Lung (tissue), 12 donors: ENCODE data around the gene SEC23IP. TPM values are rescaled to one million over a fixed set of nuclear protein-coding genes. Genes with fewer than 3 reads are reported as not detected.

Experiments used
- ATAC-seq: fragments of 200-7000 bp; cut with Tn5 transposase; one replicate; pipeline ENCODE4 v1.9.1; 2020; ENCODE audit warnings: moderate number of reproducible peaks; ENCODE audit not compliant: insufficient read depth, low FRiP score
- DNase-seq, 3 donors: peaks; one replicate each; pipeline ENCODE4 v3.0.0-alpha.2; 2013 to 2017
- H3K27ac ChIP-seq, 2 donors: one replicate each; pipeline ENCODE4 v1.5.1; 2013; ENCODE audit warnings: mild to moderate bottlenecking in 2 of 2, moderate library complexity in 2 of 2, control low read depth in 1 of 2, inconsistent platforms in 1 of 2, low read depth in 1 of 2, low read length in 1 of 2
- H3K27me3 ChIP-seq, 3 donors: one replicate each; pipeline ENCODE4 v1.5.1; 2013; ENCODE audit warnings: low read length in 2 of 3; ENCODE audit not compliant: control insufficient read depth in 3 of 3, insufficient read depth in 3 of 3
- H3K36me3 ChIP-seq, 4 donors: one replicate each; pipeline ENCODE4 v1.5.1; 2013; ENCODE audit warnings: low read length in 4 of 4, mild to moderate bottlenecking in 1 of 4, moderate library complexity in 1 of 4; ENCODE audit not compliant: control insufficient read depth in 4 of 4, insufficient read depth in 4 of 4
- H3K4me1 ChIP-seq, 5 donors: one replicate each; pipeline ENCODE4 v1.5.1; 2013; ENCODE audit warnings: low read length in 5 of 5, mild to moderate bottlenecking in 2 of 5, moderate library complexity in 1 of 5; ENCODE audit not compliant: control insufficient read depth in 5 of 5, insufficient read depth in 5 of 5
- H3K4me3 ChIP-seq: one replicate; pipeline ENCODE4 v1.5.1; 2013; ENCODE audit warnings: mild to moderate bottlenecking, control low read depth, moderate library complexity
- H3K9ac ChIP-seq, 2 donors: one replicate each; pipeline ENCODE4 v1.5.1; 2013; ENCODE audit warnings: low read length in 2 of 2, control low read depth in 1 of 2; ENCODE audit not compliant: insufficient read depth in 1 of 2
- H3K9me3 ChIP-seq, 4 donors: one replicate each; pipeline ENCODE4 v1.5.1; 2013; ENCODE audit warnings: low read length in 3 of 4, mild to moderate bottlenecking in 1 of 4, moderate library complexity in 1 of 4; ENCODE audit not compliant: control insufficient read depth in 4 of 4, insufficient read depth in 3 of 4
- CTCF ChIP-seq: IDR thresholded peaks from 2 replicates; pipeline ENCODE4 v1.5.1; 2012; ENCODE audit warnings: mild to moderate bottlenecking; ENCODE audit errors: control extremely low read depth, extremely low read depth
- WGBS, 2 donors: extraction: QIAGEN DNeasy Blood & Tissue Kit; methylation state at CpG; one replicate each; pipeline ENCODE4 v1.1.7; 2013; 5-methylcytosine and 5-hydroxymethylcytosine counted together
- polyA plus RNA-seq, 2 donors: library from polyadenylated mRNA; stranded (reverse); fragments of 200-250 nt; gene quantifications; one replicate each; pipeline ENCODE4 v1.2.1, GENCODE V29; 2013
- total RNA-seq, 2 donors: library from RNA; depleted of rRNA in 1 of 2; stranded (reverse); fragments of >200 nt in 1 of 2; gene quantifications; one replicate each; pipeline ENCODE4 v1.2.1, GENCODE V29; 2014 to 2021
- donor health status: control.
- donor health status: control.
- donor health status: Bipolar disorder and iron deficiency.
- donor health status: healthy.
- donor health status: DM: yes; HTN: yes; CAD: no.

Gene SEC23IP
- total and polyA plus RNA-seq, 4 donors: 9.3 to 69.4 (median 30.1) TPM

- ATAC-seq: peak; percentile 49
- no peaks in the 10 kb centered on the region for H3K27me3 ChIP-seq
- H3K4me1 ChIP-seq: peaks cover 12 to 32% (median 28%) of the 10 kb centered on the region in 5 donors
- H3K9me3 ChIP-seq: no peaks in the 10 kb centered on the region
- TF ChIP-seq CTCF: no peak
- H3K36me3 ChIP-seq: peaks cover 6 to 12% (median 10%) of the 10 kb centered on the region in 4 donors
- peak overlapping the region; percentile 3 to 85 for H3K27ac ChIP-seq
- 20 to 27% methylated on average over 4 of the region's 4 CpGs for WGBS, 2 donors
- no peak overlapping the region for H3K9ac ChIP-seq
- peak in 2 of 3 donors; percentile 42 to 64 for DNase-seq
- H3K4me3 ChIP-seq: no peak overlapping the region
Observed at GRCh38 chr10:119896061-119896655, 3.6 kb downstream of the SEC23IP start.

GRCh38 chr10:119896937-119897770, 4.6 kb downstream of the SEC23IP start:
- Histone ChIP-seq H3K36me3 (peaks cover 6 to 15% (median 10%) of the 10 kb centered on the region in 4 donors), H3K9me3 (no peaks in the 10 kb centered on the region), H3K4me1 (peaks cover 9 to 32% (median 28%) of the 10 kb centered on the region in 5 donors), H3K27me3 (no peaks in the 10 kb centered on the region), H3K4me3 (no peak overlapping the region), H3K27ac (peak overlapping the region; percentile 25 to 58), H3K9ac (no peak overlapping the region)
- peak; percentile 39 to 55 (median 51) for DNase-seq
- no peak for ATAC-seq
- WGBS, 2 donors: 57 to 78% methylated on average over 9 of the region's 9 CpGs
- no peak for TF ChIP-seq CTCF

- Histone ChIP-seq H3K4me1 (peaks cover 9 to 29% (median 27%) of the 10 kb centered on the region in 5 donors), H3K27me3 (no peaks in the 10 kb centered on the region), H3K27ac (no peak overlapping the region), H3K9me3 (no peaks in the 10 kb centered on the region), H3K36me3 (peaks cover 15 to 19% (median 16%) of the 10 kb centered on the region in 4 donors), H3K9ac (no peak overlapping the region), H3K4me3 (no peak overlapping the region)
- TF ChIP-seq CTCF: no peak
- no peak for DNase-seq
- 94 to 96% methylated on average over 4 of the region's 4 CpGs for WGBS, 2 donors
- ATAC-seq: no peak
Observed at GRCh38 chr10:119898577-119898976, 6.0 kb downstream of the SEC23IP start.
